Stomach (tissue), 9 donors: Measurements from ENCODE around the gene GNGT2. TPM values are rescaled to one million over a fixed set of nuclear protein-coding genes. Genes with fewer than 3 reads are reported as not detected.

ENCODE experiments used
- DNase-seq, 2 donors: peaks; one replicate each; pipeline versions ENCODE4 v3.0.0 to v3.0.0-alpha.2; 2013 to 2019
- H3K27ac ChIP-seq, 5 donors: fragments of 200-600 bp in 4 of 5; sonication (generic) in 4 of 5; one replicate each; pipeline ENCODE4 v1.5.1; 2013 to 2019; ENCODE audit warnings: mild to moderate bottlenecking in 1 of 5, moderate library complexity in 1 of 5
- H3K27me3 ChIP-seq, 3 donors: fragments of 200-600 bp; sonication (generic); one replicate each; pipeline ENCODE4 v1.5.1; 2017 to 2019; ENCODE audit warnings: mixed run types in 1 of 3
- H3K36me3 ChIP-seq, 4 donors: fragments of 200-600 bp; sonication (generic); 1 replicate in 3 of 4; 2 replicates in 1 of 4; pipeline ENCODE4 v1.5.1; 2016 to 2019
- H3K4me1 ChIP-seq, 4 donors: fragments of 200-600 bp; sonication (generic); one replicate each; pipeline ENCODE4 v1.5.1; 2016 to 2019
- H3K4me3 ChIP-seq, 4 donors: fragments of 200-600 bp; sonication (generic) in 3 of 4; one replicate each; pipeline ENCODE4 v1.5.1; 2016 to 2019; ENCODE audit warnings: mild to moderate bottlenecking in 1 of 4
- H3K9me3 ChIP-seq, 4 donors: fragments of 200-600 bp; sonication (generic); one replicate each; pipeline ENCODE4 v1.5.1; 2016 to 2019
- CTCF ChIP-seq, 7 experiments: fragments of 450-650 bp in 4 of 7; fragments of 200-600 bp in 3 of 7; sonication (generic) in 3 of 7; IDR thresholded peaks; one replicate each; pipeline ENCODE4 v1.5.1; 2016 to 2019; ENCODE audit warnings: antibody characterized with exemption in 7 of 7, control low read depth in 2 of 7, mild to moderate bottlenecking in 1 of 7
- EP300 ChIP-seq: sonication (generic); formaldehyde crosslinking; IDR thresholded peaks from one replicate; pipeline ENCODE4 v1.6.1; 2017; ENCODE audit warnings: antibody characterized with exemption
- POLR2A ChIP-seq, 4 donors: fragments of 450-650 bp; IDR thresholded peaks; one replicate each; pipeline ENCODE4 v1.6.1; 2016; ENCODE audit warnings: antibody characterized with exemption in 4 of 4, control low read depth in 2 of 4, mild to moderate bottlenecking in 1 of 4, moderate library complexity in 1 of 4
- POLR2AphosphoS5 ChIP-seq, 3 donors: sonication (generic); formaldehyde crosslinking; IDR thresholded peaks; one replicate each; pipeline ENCODE4 v1.6.1; 2016; ENCODE audit warnings: antibody characterized with exemption in 3 of 3
- WGBS, 5 donors: extraction: QIAGEN DNeasy Blood & Tissue Kit in 3 of 5; methylation state at CpG; one replicate each; pipeline versions ENCODE4 v1.1.5 to v1.1.7; 2013 to 2018; 5-methylcytosine and 5-hydroxymethylcytosine counted together
- intact Hi-C: fragments of 100-400 bp; cut with DNase I; formaldehyde crosslinking; loops from one replicate; pipeline ENCODE4 v1.15.1; 2023; ENCODE audit warnings: low total_unique reads
- polyA plus RNA-seq, 3 donors: library from polyadenylated mRNA; stranded (reverse); fragments of 200-250 nt; gene quantifications; one replicate each; pipeline ENCODE4 v1.2.3, GENCODE V29; 2013
- total RNA-seq, 5 donors: library from RNA; depleted of rRNA; stranded (reverse); fragments of >200 nt; gene quantifications; one replicate each; pipeline versions ENCODE4 v1.1.0 to v1.2.3, GENCODE V29; 2014 to 2016
- donor health status: healthy with polysubstance abuse.
- donor health status: Bipolar disorder and iron deficiency.
- donor health status: healthy.

GNGT2 gene
- total and polyA plus RNA-seq, 8 donors, result 1.6 to 134 (median 2.8) TPM; not detected in 2

GRCh38 chr17:49229076-49229804 lies 18.9 kb upstream of the GNGT2 start:
- peak overlapping the region in 2 of 4 donors; percentile 49 to 60 for H3K4me3 ChIP-seq
- DNase-seq, result no peak
- H3K27ac ChIP-seq, result no peak overlapping the region
- H3K27me3 ChIP-seq, result peaks cover 8 to 66% (median 41%) of the 10 kb centered on the region in 3 donors
- H3K9me3 ChIP-seq, result no peaks in the 10 kb centered on the region
- intact Hi-C loops, result loop anchor here (5.0 to 10.0 kb wide), 2 partner anchors 47 to 64 kb away; no protein-coding TSS in a partner anchor
- peaks cover 14 to 39% (median 28%) of the 10 kb centered on the region in 4 donors for H3K4me1 ChIP-seq
- H3K36me3 ChIP-seq, result no peaks in the 10 kb centered on the region
- TF ChIP-seq POLR2A (IDR thresholded peaks at IDR 0.05), result no peak
- WGBS, 5 donors, result 51 to 61% (median 60%) methylated on average over 6 of the region's 6 CpGs

- TF ChIP-seq EP300 (no peak), POLR2AphosphoS5 (IDR thresholded peaks at IDR 0.05) (peak in 1 of 3 donors; percentile 46), CTCF (IDR thresholded peaks at IDR 0.05) (peak in 5 of 7 experiments; percentile 74 to 82 (median 77)), POLR2A (IDR thresholded peaks at IDR 0.05) (no peak)
- no peak overlapping the region for H3K27ac ChIP-seq
- peaks cover 11 to 82% (median 55%) of the 10 kb centered on the region in 3 donors for H3K27me3 ChIP-seq
Measured at GRCh38 chr17:49227436-49228261, 17.3 kb upstream of the GNGT2 start.

GRCh38 chr17:49226771-49227435 lies 16.5 kb upstream of the GNGT2 start:
- H3K27ac ChIP-seq, result no peak overlapping the region
- H3K36me3 ChIP-seq, result no peaks in the 10 kb centered on the region
- H3K4me1 ChIP-seq, result peaks cover 23 to 56% (median 41%) of the 10 kb centered on the region in 4 donors
- no peak for DNase-seq
- H3K27me3 ChIP-seq, result peaks cover 11 to 89% (median 60%) of the 10 kb centered on the region in 3 donors
- no peaks in the 10 kb centered on the region for H3K9me3 ChIP-seq
- intact Hi-C loops, result loop anchor here (5.0 to 10.0 kb wide), 2 partner anchors 45 to 62 kb away; no protein-coding TSS in a partner anchor
- WGBS, 5 donors, result 41 to 83% (median 68%) methylated on average over 3 of the region's 3 CpGs
- no peak for TF ChIP-seq EP300
- H3K4me3 ChIP-seq, result no peak overlapping the region

More at GRCh38 chr17:49227436-49228261, 17.3 kb upstream of the GNGT2 start:
- DNase-seq, result peak; percentile 82 to 87
- 12 to 19% (median 14%) methylated on average over 5 of the region's 5 CpGs for WGBS, 5 donors
- Histone ChIP-seq H3K36me3 (no peaks in the 10 kb centered on the region), H3K4me3 (no peak overlapping the region), H3K4me1 (peaks cover 23 to 55% (median 41%) of the 10 kb centered on the region in 4 donors), H3K9me3 (no peaks in the 10 kb centered on the region)
- intact Hi-C loops, result loop anchor here (5.0 to 10.0 kb wide), 2 partner anchors 45 to 63 kb away; no protein-coding TSS in a partner anchor

- intact Hi-C loops, result loop anchor here (5.0 to 10.0 kb wide), 2 partner anchors 43 to 61 kb away; no protein-coding TSS in a partner anchor
- no peaks in the 10 kb centered on the region for H3K36me3 ChIP-seq
- WGBS, 5 donors, result 75 to 86% (median 81%) methylated on average over 8 of the region's 8 CpGs
- H3K4me1 ChIP-seq, result peaks cover 23 to 45% (median 33%) of the 10 kb centered on the region in 4 donors
- no peak overlapping the region for H3K4me3 ChIP-seq
- DNase-seq, result no peak
- H3K27ac ChIP-seq, result no peak overlapping the region
- TF ChIP-seq EP300 (no peak), POLR2AphosphoS5 (IDR thresholded peaks at IDR 0.05) (no peak)
- peaks cover 11 to 96% (median 61%) of the 10 kb centered on the region in 3 donors for H3K27me3 ChIP-seq
- no peaks in the 10 kb centered on the region for H3K9me3 ChIP-seq
Measured at GRCh38 chr17:49225554-49226236, 15.3 kb upstream of the GNGT2 start.

GRCh38 chr17:49224997-49225337 lies 14.6 kb upstream of the GNGT2 start:
- H3K36me3 ChIP-seq, result peaks cover 0 to 2% (median 0%) of the 10 kb centered on the region in 4 donors
- no peak for TF ChIP-seq POLR2A (IDR thresholded peaks at IDR 0.05)
- TF ChIP-seq CTCF (IDR thresholded peaks at IDR 0.05), result no peak
- TF ChIP-seq POLR2AphosphoS5 (IDR thresholded peaks at IDR 0.05), result no peak
- TF ChIP-seq EP300, result no peak
- H3K4me1 ChIP-seq, result peaks cover 19 to 43% (median 26%) of the 10 kb centered on the region in 4 donors
- WGBS, 5 donors, result 19 to 32% (median 22%) methylated on average over 7 to 11 of the region's 11 CpGs
- no peaks in the 10 kb centered on the region for H3K9me3 ChIP-seq
- peak overlapping the region in 3 of 4 donors; percentile 19 to 39 (median 24) for H3K4me3 ChIP-seq
- H3K27me3 ChIP-seq, result peaks cover 11 to 96% (median 60%) of the 10 kb centered on the region in 3 donors
- H3K27ac ChIP-seq, result peak overlapping the region in 1 of 5 donors; percentile 13
- intact Hi-C loops, result loop anchor here (5.0 to 10.0 kb wide), 2 partner anchors 43 to 60 kb away; no protein-coding TSS in a partner anchor
- no peak for DNase-seq
